Liver (tissue), 3 donors: ENCODE measurements around the gene CARS1.

Experiments
- CTCF ChIP-seq: fragments of 150-350 bp; IDR thresholded peaks from 2 replicates; pipeline ENCODE4 v1.5.1; 2017; ENCODE audit warnings: improper control_type of control experiment, low read depth, low read length; ENCODE audit not compliant: missing input control
- GABPA ChIP-seq, 2 donors: IDR thresholded peaks in 1 of 2; conservative IDR thresholded peaks in 1 of 2; 2 replicates each; pipeline ENCODE4 v1.6.1; 2016; ENCODE audit warnings: antibody characterized with exemption in 2 of 2, mild to moderate bottlenecking in 1 of 2, moderate library complexity in 1 of 2
- MAX ChIP-seq: IDR thresholded peaks from 2 replicates; pipeline ENCODE4 v1.6.1; 2016; ENCODE audit warnings: antibody characterized with exemption
- REST ChIP-seq: IDR thresholded peaks from 2 replicates; pipeline ENCODE4 v1.6.1; 2016; ENCODE audit warnings: antibody characterized with exemption, mild to moderate bottlenecking
- RXRA ChIP-seq, 2 donors: IDR thresholded peaks; 2 replicates each; pipeline ENCODE4 v1.6.1; 2017 to 2018; ENCODE audit warnings: antibody characterized with exemption in 2 of 2, mild to moderate bottlenecking in 1 of 2
- SP1 ChIP-seq: IDR thresholded peaks from 2 replicates; pipeline ENCODE4 v1.6.1; 2018; ENCODE audit warnings: antibody characterized with exemption, mild to moderate bottlenecking
- TAF1 ChIP-seq: conservative IDR thresholded peaks from 2 replicates; pipeline ENCODE4 v1.6.1; 2016; ENCODE audit warnings: antibody characterized with exemption, mild to moderate bottlenecking
- YY1 ChIP-seq: IDR thresholded peaks from 2 replicates; pipeline ENCODE4 v1.6.1; 2016; ENCODE audit warnings: antibody characterized with exemption, mild to moderate bottlenecking
- TF ChIP-seq, protein P1 (sequence below): IDR thresholded peaks from 2 replicates; pipeline ENCODE4 v1.6.1; 2016; ENCODE audit warnings: antibody characterized with exemption
- TF ChIP-seq, protein P2 (sequence below): IDR thresholded peaks from 2 replicates; pipeline ENCODE4 v1.6.1; 2016; ENCODE audit warnings: antibody characterized with exemption
- donor health status: healthy.
- donor health status: healthy.

DNA sequence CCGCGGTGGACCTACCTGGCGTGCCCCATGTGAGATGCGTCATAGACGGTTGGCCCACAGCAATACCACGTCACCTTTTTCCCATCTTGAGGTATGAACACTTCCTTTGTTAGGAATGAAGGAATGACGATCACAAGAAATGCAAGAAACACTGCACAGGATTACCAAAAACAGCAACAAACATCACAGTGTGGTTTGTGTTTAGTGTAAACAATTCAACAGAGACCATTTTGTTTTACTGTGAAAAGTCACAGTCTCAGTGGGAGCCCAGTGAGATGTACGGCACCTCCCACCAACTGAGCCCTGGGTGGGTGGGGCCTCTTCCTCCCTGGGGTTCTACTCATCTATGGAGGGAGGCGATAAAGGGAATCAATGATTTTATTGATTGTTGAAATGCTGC lies 16.3 kb downstream of the CARS1 start:
- TF ChIP-seq CTCF: no peak
- no peak for TF ChIP-seq MAX
- TF ChIP-seq SP1: no peak
- TF ChIP-seq TAF1: no peak
- TF ChIP-seq, protein P1, sequence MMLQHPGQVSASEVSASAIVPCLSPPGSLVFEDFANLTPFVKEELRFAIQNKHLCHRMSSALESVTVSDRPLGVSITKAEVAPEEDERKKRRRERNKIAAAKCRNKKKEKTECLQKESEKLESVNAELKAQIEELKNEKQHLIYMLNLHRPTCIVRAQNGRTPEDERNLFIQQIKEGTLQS: no peak
- no peak for TF ChIP-seq GABPA (IDR thresholded peaks at IDR 0.05 in 1 of 2, conservative IDR thresholded peaks at IDR 0.05 in 1 of 2)
- TF ChIP-seq REST: no peak
- TF ChIP-seq RXRA (IDR thresholded peaks at IDR 0.05): no peak
- no peak for TF ChIP-seq YY1
- TF ChIP-seq, protein P2, sequence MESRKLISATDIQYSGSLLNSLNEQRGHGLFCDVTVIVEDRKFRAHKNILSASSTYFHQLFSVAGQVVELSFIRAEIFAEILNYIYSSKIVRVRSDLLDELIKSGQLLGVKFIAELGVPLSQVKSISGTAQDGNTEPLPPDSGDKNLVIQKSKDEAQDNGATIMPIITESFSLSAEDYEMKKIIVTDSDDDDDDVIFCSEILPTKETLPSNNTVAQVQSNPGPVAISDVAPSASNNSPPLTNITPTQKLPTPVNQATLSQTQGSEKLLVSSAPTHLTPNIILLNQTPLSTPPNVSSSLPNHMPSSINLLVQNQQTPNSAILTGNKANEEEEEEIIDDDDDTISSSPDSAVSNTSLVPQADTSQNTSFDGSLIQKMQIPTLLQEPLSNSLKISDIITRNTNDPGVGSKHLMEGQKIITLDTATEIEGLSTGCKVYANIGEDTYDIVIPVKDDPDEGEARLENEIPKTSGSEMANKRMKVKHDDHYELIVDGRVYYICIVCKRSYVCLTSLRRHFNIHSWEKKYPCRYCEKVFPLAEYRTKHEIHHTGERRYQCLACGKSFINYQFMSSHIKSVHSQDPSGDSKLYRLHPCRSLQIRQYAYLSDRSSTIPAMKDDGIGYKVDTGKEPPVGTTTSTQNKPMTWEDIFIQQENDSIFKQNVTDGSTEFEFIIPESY: no peak
